HepG2 (cell line): Measurements from ENCODE around the gene SIAE.

Source experiments
- ATF2 ChIP-seq: sonication (generic); formaldehyde crosslinking; IDR thresholded peaks from 2 replicates; pipeline ENCODE4 v1.4.0; 2020; ENCODE audit warnings: missing genetic modification reagents
- CTCF ChIP-seq: sonication (generic); formaldehyde crosslinking; IDR thresholded peaks from 2 replicates; pipeline ENCODE4 v1.5.0; 2020; ENCODE audit warnings: mild to moderate bottlenecking, missing genetic modification reagents, moderate library complexity
- FOXM1 ChIP-seq: sonication (generic); formaldehyde crosslinking; IDR thresholded peaks from 2 replicates; pipeline ENCODE4 v1.5.0; 2020; ENCODE audit warnings: missing genetic modification reagents
- HMGXB4 ChIP-seq, 2 experiments: sonication (generic) in 1 of 2; formaldehyde crosslinking in 1 of 2; IDR thresholded peaks; 2 replicates each; pipeline versions ENCODE4 v1.4.0 to v1.6.1; 2018 to 2020; ENCODE audit warnings: missing genetic modification reagents in 2 of 2, borderline replicate concordance in 1 of 2, low read depth in 1 of 2, mild to moderate bottlenecking in 1 of 2, missing biosample characterization in 1 of 2
- NCOR1 ChIP-seq: fragments of 200-600 bp; sonication (generic); IDR thresholded peaks from 2 replicates; pipeline ENCODE4 v1.7.0; 2017; ENCODE audit warnings: antibody characterized with exemption, low read length, borderline replicate concordance
- NPAS2 ChIP-seq: sonication (generic); formaldehyde crosslinking; IDR thresholded peaks from 2 replicates; pipeline ENCODE4 v1.8.0; 2022; ENCODE audit warnings: mild to moderate bottlenecking, missing genetic modification reagents, borderline replicate concordance
- POLR2A ChIP-seq, 2 experiments: IDR thresholded peaks; 2 replicates each; pipeline ENCODE4 v1.6.1; 2011; ENCODE audit warnings: low read depth in 2 of 2, low read length in 2 of 2, mild to moderate bottlenecking in 1 of 2, moderate library complexity in 1 of 2; ENCODE audit not compliant: insufficient read depth in 1 of 2
- ZNF788 ChIP-seq: sonication (generic); formaldehyde crosslinking; IDR thresholded peaks from 2 replicates; pipeline ENCODE4 v1.5.0; 2020; ENCODE audit warnings: mild to moderate bottlenecking, missing genetic modification reagents, borderline replicate concordance
- ZNF841 ChIP-seq: sonication (generic); formaldehyde crosslinking; IDR thresholded peaks from 2 replicates; pipeline ENCODE4 v1.8.1; 2023; ENCODE audit warnings: missing genetic modification reagents, borderline replicate concordance

- TF ChIP-seq CTCF (no peak), ZNF788 (CRISPR knock-in tag) (no peak), ZNF841 (CRISPR knock-in tag) (no peak), NCOR1 (no peak), POLR2A (IDR thresholded peaks at IDR 0.05; ENCODE audit: insufficient read depth in 1 of 2, low read depth in 2 of 2, low read length in 2 of 2) (no peak), NPAS2 (CRISPR knock-in tag) (no peak), FOXM1 (CRISPR knock-in tag) (no peak), ATF2 (CRISPR knock-in tag) (no peak), HMGXB4 (CRISPR knock-in tag; IDR thresholded peaks at IDR 0.05; ENCODE audit: borderline replicate concordance in 1 of 2, low read depth in 1 of 2) (no peak)
Observed at GRCh38 chr11:124643042-124643604, 30.4 kb downstream of the SIAE start.
